ENCODE measurements around the gene SLIT3.

DNA sequence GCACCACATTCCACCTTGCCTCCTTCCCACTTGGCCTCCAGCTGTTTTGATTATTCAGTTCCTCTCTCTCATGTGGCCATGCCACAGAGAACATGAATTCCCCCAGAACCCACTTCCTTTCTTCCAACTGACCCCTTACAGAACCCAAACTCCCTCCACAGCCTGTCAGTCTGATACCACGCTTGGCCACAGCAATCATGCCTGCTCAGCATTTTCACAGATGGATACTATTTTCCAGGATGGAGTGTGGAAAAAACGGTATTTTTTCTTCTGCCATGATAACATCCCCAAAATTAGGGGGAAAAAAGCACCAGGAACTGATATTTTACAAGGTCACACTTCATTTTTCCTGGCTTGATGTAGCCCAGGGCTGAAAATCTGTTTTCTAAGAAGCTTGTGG, 34.9 kb upstream of the SLIT3 start:
- TF ChIP-seq, protein P1, sequence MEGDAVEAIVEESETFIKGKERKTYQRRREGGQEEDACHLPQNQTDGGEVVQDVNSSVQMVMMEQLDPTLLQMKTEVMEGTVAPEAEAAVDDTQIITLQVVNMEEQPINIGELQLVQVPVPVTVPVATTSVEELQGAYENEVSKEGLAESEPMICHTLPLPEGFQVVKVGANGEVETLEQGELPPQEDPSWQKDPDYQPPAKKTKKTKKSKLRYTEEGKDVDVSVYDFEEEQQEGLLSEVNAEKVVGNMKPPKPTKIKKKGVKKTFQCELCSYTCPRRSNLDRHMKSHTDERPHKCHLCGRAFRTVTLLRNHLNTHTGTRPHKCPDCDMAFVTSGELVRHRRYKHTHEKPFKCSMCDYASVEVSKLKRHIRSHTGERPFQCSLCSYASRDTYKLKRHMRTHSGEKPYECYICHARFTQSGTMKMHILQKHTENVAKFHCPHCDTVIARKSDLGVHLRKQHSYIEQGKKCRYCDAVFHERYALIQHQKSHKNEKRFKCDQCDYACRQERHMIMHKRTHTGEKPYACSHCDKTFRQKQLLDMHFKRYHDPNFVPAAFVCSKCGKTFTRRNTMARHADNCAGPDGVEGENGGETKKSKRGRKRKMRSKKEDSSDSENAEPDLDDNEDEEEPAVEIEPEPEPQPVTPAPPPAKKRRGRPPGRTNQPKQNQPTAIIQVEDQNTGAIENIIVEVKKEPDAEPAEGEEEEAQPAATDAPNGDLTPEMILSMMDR (conservative IDR thresholded peaks at IDR 0.05) = no peak
- no peak for TF ChIP-seq EZH2 (IDR thresholded peaks at IDR 0.05; ENCODE audit: low read depth)

Data from PC-9 (cell line).